ENCODE results near the gene NAA60.
"Not testable (repeated sequence)": the region's sequence is repeated elsewhere in the genome, so short reads cannot be mapped to it uniquely, and the experiment has no call there.

Gene NAA60

DNA sequence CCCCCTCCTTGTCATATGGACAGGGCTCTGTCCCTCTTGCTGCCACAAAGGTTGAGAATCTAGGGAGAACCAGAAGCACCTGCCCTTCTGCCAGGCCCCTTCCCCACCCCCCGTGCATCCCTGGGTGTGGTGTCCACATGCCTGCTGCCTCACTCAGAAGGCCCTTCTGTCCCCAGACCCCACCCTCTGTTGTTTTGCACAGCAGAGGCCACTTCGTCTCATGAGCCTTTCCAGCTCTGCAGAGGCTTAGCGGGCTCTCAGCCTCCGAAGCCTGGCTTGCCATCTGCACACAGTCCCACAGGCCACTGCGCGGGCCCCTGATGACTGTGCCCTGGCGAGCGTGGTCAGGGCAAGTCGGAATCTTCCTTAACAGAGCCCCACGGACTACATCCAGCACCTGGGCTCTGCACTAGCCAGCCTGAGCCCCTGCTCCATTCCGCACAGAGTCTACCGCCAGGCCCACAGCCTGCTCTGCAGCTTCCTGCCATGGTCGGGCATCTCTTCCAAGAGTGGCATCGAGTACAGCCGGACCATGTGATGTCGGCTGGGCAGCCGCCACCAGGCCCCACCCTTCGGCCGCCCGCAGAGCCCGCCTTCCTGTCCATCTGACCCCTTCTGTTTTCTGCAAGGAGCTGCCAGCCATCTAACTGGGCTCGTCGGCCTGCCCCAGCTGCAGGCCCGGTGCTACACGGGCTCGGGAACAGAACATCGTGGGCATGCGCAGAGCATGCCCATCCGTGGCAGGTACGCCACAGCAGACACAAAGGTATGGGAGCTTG lies 41.0 kb downstream of the NAA60 start:
- DNase-seq, result no peak

DNA sequence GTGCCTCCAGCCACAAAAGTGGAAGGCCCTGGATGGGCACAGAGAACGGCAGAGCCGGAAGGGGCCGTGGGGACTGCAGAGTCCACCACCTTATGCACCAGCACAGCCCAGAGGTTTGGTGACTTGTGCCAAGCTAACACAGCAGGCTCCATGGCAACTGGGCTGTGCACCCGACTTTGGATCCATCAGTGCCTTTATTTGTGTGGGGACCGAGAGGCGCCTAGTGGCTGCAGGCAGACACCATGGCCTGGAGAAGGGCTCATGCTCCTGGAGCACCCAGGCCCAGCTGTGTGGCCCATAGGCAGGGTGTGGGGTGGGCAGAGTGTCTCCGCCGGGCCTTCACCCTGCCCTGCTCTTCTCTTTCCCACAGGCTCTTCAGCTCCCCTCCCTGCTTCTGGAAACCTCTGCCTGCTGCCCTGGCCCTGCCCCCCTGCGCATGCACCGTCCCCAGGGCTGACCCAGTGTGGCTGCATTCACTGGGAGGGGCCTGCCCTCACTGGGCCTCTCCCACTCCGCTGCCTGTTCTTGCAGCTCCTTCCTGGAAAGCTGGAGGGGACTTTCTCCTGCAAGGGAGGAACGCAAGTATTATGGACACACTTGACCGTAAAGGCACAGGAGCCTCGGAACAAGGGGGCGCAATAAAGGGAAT lies 41.7 kb downstream of the NAA60 start:
- DNase-seq, result no peak

DNA sequence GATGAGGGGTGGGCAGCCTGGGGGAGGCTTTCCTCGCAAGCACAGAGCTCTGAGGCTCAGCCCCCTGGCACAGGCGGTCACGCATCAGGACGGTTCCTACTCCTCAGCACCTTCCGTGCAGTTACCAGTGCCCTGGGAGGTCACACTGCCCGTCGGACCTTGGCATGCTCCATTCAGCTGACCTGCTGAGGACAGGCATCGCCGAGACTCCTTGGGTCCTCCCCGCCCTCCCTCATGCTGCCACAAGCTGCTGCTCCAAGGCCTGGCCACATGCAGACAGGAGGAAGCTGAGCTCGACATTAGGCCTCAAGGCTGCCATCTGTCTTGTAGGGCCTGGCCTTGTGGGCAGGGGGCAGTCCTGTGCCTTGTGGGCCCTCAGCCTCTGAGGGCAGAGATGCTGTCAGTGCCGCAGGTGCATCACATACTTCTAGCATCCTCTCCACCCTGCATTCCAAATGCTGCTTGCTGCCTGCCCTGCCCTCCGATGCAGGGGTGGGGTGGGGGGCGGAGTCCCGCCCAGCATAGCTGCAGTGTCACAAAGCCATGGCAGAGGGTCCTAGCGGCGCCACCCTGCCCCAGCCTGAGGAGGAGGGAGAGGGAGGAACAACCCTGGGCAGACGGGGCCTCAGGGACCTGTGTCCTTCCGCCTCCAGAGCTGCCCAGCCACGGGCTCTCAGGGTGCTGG lies 42.5 kb downstream of the NAA60 start:
- DNase-seq, result no peak

DNA sequence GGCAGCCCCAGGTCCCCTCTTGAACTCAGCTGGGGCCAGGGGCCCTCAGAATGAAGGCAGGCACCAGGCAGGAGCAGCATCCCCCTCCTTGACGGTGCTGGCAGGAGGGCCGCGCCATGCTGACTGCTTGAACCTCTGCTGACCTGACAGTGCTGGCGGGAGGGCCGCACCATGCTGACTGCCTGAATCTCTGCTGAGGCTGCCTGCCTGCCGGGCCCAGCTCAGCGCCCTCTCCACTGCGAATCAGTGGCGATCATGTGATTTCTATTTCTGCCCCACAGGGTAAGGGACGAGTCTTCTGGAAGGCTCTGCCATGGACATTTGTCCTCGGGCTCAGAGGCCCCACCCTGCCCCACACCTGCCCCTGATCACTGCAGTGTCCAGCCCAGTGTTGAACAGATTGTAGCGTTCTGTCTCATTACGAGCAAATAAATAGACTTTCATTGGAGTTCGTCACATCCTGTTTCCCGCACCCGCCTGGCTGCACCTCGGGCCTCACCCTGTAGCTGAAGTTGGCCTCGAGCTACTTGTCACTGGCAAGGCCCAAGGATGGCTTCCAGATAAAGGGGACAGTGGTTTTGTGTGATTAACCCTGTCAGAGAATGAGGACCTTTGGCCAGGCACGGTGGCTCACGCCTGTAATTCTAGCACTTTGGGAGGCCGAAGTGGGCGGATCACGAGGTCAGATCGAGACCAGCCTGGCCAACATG lies 43.2 kb downstream of the NAA60 start:
- DNase-seq, result no peak

DNA sequence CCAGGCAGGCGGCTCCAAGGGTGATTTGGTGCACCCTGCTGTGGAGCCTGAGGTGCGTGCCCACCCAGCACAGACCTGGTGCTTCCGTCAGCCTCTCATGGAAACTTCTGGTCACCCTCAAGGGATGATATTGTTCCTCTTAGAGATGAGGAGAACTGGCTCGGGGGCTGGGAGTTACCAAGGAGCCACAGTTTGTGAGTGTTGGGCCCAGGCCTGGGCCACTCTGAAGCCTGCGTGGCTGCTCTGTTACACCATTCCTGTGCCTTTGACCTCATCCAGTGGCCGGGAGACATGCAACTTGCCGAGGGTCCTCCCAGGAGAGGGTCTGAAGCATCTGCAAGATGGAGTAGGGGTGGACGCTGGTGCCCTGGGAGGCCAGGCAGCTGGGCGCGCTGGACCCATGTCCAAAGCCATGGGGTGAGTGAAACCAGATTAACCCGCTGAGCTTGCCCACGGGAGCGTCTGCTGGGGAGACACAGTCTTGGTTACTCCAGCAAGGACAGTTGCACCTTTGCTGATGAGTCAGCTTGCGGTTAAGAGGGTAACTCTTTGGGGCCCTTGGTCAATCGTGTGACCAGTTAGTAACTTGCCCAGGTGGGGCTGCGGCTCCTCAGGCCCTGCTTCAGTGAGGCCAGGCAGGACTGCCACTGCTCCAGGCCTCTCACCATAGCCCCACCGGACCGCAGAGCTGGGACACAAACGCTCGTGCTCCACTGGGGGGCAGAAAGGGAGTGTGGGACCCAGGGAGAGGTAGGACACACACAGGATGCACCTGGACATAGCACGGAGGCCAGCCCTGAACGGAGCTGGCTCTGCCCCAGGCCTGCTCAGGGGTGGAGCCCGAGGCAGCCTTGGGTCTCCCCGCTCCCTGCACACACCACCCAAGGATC lies 44.3 kb downstream of the NAA60 start:
- no peak for DNase-seq

DNA sequence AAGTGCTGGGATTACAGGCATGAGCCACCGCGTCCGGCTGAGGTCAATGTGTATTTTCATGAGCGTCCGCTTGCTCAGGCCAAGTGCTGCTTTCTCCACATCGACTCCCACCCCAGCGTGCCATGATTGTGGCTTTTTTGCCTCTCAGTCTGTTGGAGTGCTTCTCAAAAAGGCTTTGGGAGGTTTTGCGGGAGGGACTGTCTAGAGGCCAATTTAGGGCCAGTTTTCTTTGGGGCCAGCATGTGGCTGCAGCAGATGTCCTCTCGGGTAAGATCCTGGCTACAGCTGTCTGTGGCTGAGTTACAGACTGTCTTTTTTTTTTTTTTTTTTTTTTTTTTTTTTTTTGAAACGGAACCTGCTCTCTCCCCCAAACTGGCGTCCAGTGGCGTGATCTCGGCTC lies 45.3 kb downstream of the NAA60 start:
- DNase-seq, result no peak

DNA sequence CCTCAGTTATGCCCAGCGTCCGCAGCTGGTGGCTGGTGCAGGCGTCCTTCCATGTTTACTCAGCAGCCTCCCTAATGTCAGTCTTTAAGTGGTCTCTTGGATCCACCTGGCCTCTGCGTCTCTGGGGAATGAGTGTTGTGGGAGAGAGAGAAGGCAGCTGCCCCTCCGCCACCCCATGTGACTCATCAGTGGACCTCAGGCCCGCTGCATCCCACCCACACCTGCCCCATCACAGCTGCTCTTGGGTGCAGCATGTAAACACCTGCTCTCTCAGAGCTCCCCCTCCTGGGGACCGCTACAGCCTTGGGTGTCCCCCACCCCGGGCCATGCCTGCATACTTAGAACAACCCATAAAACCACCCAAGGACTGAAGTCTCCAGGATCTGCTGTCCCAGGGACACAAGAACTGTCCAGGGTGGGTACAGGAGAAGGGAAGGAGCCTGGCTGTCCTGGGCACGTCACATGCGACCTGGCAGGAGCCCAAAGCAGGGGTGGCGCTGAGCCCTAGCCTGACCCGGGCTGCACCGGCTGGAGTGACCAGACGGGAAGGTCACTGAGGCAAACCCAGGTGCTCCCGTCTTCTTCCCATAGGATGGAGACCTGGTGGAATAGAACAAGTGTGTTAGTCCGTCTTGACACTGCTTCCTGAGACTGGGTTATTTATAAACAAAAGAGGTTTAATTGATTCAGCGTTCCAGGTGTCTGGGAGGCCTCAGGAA lies 47.6 kb downstream of the NAA60 start:
- no peak for DNase-seq

DNA sequence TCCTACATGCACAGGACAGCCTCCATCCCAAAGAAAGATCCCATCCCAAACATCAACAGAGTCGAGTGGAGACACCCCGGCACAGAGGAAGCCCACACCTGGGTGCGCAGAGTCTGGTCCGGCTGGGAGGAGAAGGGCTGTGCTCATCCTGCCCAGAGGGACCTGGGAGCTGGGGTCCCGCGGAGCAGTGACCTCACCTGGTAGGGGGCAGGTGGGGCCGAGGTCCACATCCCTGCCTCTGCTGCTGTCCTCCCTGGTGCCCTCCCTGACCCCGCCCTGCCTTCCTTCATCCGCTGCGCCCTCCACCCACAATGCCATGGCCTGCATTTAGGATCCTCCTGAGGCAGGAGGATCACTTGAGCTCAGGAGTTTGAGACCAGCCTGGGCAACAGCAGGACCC lies 48.9 kb downstream of the NAA60 start:
- DNase-seq, result no peak

DNA sequence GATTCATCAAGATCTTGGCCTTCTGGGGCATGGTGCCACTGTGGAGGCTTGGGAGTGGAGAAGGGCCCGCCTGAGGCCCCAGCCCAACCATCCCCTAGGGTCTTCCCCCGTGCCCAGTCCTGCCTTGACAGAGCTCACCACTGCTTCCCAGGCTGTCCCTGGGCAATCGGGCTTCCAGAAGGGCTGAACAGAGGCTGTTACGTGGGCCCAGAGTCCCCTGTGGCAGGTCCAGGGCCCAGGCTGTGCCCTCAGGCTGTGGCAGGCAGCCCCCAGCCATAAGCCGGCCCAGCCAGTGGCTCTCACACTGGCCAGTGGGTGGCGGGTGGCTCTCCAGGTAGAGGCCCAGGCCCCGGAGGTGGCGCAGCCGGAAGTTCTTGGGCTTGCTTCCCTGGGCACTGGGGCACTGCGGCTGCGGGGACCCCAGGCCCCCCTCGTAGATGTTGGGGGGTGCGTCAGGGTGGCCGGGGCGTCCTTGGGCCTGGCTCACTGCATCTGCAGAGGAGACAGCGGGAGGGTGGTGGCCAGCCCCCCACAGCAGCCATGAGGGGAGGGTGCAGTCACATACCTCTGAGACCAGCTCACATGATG lies 51.0 kb downstream of the NAA60 start:
- no peak for DNase-seq

DNA sequence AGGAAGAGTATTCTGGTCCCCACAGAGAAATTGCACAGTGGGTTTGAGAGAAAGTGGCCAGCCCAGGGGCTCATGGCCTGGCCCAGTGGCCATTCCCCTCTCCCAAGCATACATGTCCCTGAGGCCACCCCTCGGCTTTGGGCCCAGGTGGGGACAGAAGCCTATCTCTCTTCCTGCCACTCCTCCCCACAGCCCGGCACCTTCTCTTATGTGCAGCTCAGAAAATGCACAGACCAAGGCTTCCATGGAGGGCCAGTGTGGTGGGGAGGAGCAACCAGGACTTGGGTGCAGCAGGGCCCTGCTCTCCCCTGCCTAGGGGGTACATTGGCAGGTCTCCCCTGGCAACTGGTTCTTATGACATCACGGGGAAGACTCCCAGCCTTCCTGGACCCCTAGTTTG lies 51.7 kb downstream of the NAA60 start, which contains the start of gene C16orf90:
Gene C16orf90, minus strand, starts transcription at position 314 of the 400 bp plus-strand sequence. Its CDS starts 68 bp downstream, at position 246.
- DNase-seq, result no peak

DNA sequence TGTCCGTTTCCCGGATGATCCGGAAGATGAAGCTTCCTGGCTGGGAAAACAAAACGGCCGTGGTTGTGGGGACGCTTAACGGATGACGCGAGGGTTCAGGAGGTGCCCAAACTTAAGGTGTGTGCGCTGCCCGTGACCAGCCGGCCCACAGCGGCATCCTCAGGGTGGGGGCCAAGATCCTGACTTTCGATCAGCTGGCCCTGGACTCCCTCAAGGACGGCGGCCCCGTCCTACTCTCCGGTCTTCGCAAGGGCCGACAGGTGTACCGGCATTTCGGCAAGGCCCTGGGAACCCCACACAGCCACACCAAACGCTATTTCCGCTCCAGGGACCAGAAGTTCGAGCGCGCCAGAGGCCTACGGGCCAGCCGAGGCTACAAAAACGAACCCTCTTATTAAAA lies 52.9 kb downstream of the NAA60 start:
- no peak for DNase-seq

DNA sequence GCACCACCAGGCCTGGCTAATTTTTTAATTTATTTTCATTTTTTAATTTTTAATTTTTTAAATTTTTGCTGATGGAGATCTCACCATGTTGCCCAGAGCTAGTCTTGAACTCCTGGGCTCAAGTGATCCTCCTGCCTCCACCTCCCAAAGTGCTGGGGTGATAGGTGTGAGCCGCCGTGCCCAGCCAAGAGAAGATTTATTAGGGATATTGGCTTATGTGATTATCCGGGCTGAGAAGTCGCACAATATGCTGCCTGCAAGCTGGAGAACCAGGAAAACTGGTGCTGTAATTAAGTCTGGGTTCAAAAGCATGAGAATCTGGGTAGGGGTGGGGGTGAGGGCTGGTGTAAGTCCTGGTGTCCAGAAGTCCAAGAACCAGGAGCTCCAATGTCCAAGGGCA lies 54.3 kb downstream of the NAA60 start:
- no peak for DNase-seq

DNA sequence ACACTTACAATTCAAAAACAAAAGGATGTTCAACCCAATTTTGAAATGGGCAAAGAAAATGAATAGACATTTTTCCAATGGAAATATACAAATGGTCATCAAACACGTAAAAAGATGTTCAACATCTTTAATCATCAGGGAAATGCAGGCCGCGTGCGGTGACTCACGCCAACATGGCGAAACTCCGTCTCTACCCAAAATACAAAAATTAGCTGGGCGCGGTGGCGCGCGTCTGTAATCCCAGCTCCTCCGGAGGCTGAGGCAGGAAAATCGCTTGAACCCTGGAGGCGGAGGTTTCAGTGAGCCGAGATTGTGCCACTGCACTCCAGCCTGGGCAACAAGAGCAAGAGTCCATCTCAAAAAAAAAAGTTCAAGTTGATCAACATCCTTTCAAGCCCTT lies 55.5 kb downstream of the NAA60 start:
- no peak for DNase-seq

DNA sequence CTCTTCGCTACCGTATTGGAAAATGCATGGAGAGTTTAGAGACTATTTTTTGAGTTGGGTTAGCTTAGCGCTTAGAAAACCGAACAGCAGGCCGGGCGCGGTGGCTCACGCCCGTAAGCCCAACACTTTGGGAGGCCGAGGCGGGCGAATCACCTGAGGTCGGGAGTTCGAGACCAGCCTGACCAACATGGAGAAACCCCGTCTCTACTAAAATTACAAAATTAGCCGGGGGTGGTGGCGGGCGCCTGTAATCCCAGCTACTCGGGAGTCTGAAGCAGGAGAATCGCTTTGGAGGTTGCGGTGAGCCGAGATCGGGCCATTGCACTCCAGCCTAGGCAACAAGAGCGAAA lies 57.9 kb downstream of the NAA60 start:
- DNase-seq, result not testable (repeated sequence)

DNA sequence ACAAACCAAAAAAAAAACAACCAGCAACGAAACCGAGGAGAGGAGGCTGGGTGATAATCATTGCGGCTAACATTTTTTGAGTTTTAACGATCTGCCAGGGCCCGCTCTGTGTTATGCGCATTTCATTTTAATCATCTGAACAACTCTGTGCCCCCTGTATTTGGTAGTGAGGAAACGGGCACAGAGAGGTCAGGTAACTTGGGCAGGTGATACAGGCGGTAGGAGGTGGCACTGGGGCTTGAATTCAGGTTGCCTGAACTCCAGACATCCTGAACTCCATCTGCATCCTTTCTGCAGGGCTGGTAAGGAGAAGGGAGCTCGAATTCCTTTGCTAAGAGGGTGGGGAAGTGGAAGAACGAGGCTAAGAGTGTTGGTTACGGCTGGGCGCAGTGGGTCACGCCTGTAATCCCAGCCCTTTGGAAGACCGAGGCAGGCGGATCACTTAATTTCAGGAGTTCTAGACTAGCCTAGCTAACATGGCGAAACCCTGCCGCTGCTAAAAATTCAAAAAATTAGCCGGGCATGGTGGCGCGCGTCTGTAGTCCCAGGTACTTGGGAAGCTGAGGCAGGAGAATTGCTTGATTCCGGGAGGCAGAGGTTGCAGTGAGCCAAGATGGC lies 58.4 kb downstream of the NAA60 start:
- no peak for DNase-seq

DNA sequence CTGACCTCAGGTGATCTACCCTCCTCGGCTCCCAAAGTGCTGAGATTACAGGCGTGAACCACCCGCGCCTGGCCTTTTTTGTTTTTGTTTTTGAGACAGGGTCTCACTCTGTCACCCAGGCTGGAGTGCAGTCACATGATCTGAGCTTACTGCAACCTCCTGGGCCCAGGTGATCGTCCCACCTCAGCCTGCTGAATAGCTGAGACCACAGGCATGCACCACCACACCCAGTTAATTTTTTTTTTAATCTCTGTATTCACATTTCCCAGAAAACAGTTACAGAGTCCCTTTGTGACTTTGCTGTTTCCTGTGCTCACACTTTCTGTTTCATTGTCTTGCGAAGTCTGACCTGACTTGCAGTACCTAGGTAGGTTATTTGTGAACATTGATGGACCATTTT lies 60.0 kb downstream of the NAA60 start:
- DNase-seq, result no peak

DNA sequence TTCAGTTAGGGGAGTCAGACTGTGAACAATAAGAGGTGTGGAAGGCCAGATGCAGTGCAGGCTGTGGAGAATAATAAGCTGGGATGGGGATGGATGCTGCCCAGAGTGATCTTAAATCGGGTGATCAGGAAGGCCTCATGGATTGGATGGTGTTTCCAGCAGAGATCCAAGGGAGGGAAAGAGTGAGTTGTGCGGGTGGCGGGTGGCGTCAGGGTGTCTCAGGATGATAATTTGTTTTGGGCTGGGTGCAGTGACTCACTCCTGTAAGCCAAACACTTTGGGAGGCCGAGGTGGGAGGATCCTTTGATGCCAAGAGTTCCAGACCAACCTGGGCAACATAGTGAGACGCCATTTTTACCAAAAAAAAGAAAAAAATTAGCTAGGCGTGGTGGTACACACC lies 65.3 kb downstream of the NAA60 start:
- no peak for DNase-seq

DNA sequence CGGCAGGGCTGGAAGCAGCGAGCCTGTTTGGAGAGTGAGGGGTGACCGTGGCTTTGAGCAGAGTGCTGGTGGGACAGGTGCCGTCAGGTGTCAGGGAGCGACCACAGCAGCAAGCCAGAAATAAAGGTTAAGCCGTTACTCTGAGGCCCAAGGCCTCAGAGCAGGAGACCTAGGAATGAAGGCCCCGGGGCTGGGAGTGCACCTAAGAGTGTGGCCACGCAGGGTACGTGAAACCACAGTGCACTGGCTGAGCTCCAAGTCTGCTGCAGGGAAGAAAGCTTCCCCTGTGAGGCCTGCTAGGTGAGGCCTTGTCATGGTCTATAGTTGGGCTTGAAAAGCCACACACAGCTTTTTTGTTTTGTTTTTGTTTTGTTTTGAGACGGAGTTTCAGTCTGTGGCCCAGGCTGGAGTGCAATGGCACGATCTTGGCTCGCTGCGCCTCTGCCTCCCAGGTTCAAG lies 66.0 kb downstream of the NAA60 start:
- no peak for DNase-seq

DNA sequence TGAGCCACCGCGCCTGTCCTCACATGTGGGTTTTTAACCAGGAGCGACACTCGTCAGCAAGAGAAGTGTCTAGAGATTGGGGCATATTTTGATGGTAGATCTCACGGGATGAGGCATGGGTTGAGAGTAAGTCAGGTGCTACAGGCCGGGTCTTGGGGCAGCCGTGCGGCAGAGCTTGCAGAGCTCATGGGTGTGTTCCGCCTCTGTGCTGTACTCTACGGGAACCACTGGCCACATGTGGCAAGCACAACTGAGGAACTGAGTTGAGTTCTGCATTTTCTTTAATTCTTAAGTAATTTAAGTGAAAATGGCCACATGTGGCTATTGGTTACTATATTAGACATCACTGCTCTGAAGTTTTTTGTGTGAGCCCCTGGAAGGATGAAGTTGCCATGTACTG lies 66.9 kb downstream of the NAA60 start:
- no peak for DNase-seq

DNA sequence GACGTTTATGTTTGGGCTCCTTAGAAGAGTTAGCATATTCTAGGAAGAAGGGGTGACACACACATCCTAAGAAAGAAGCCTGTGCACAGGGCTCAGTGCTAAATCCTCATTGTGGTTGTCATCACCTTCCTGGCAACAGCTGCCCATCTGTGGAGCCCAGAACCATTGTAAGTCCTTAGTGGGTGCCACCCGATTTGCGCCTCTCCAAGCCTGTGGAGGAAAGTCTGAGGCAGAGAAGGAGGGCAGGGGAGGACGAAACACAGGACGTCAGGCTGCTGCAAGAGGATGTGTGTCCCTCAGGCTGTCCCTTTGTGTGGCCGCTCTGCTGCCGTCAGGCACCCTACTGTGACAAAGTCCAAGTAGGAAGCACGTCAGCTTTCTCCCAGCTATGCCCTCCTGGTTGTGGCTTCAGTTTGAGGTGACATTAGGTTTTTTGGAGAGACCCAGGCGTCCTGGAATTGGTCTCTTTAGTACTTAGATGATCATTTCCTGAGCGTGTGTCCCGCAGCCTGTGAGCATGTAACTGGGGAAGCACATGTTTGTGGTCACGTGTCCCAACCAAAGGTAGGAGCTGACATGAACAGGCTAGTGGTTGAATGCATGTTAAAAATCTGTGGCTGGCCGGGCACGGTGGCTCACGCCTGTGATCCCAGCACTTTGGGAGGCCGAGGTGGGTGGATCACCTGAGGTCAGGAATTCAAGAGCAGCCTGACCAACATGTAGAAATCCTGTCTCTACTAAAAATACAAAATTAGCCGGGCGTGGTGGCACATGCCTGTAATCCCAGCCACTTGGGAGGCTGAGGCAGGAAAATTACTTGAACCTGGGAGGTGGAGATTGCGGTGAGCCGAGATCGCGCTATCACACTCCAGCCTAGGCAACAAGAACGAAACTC lies 68.1 kb downstream of the NAA60 start:
- DNase-seq, result no peak

Data from inflammatory macrophage treated with lipopolysaccharide for 4 hours (primary cell).